K562 (cell line): ENCODE results near the gene PACSIN1.

Experiments used
- CREM ChIP-seq: IDR thresholded peaks from 2 replicates; pipeline ENCODE4 v1.6.1; 2014; ENCODE audit warnings: antibody characterized with exemption, low read depth
- ILK ChIP-seq: fragments of 450-650 bp; IDR thresholded peaks from 2 replicates; pipeline ENCODE4 v1.6.1; 2016; ENCODE audit warnings: missing genetic modification characterization, low read depth, mild to moderate bottlenecking, missing compliant biosample characterization, moderate library complexity, borderline replicate concordance
- NFIC ChIP-seq: fragments of 450-650 bp; IDR thresholded peaks from 2 replicates; pipeline ENCODE4 v1.6.1; 2017; ENCODE audit warnings: mild to moderate bottlenecking, inconsistent platforms
- RFX5 ChIP-seq: IDR thresholded peaks from 2 replicates; pipeline ENCODE4 v1.6.1; 2011; ENCODE audit warnings: low read depth, mild to moderate bottlenecking, improper control_type of control experiment, low read length
- SETDB1 ChIP-seq: IDR thresholded peaks from one replicate; pipeline ENCODE4 v1.6.1; 2012; ENCODE audit warnings: low read length, control low read depth, inconsistent platforms
- SP1 ChIP-seq: sonication (generic); formaldehyde crosslinking; IDR thresholded peaks from 2 replicates; pipeline ENCODE4 v1.8.1; 2022; ENCODE audit warnings: mild to moderate bottlenecking, missing genetic modification reagents
- YBX1 ChIP-seq: fragments of 450-650 bp; IDR thresholded peaks from 2 replicates; pipeline ENCODE4 v1.7.1; 2016; ENCODE audit warnings: mild to moderate bottlenecking
- TF ChIP-seq, protein P1 (sequence below), 3 experiments: IDR thresholded peaks in 2 of 3; conservative IDR thresholded peaks in 1 of 3; 2 replicates each; pipeline ENCODE4 v1.5.1; 2011 to 2012; ENCODE audit warnings: low read length in 3 of 3, mild to moderate bottlenecking in 3 of 3, control low read depth in 2 of 3, improper control_type of control experiment in 1 of 3, inconsistent platforms in 1 of 3, low read depth in 1 of 3, mixed read lengths in 1 of 3, moderate library complexity in 1 of 3; ENCODE audit not compliant: insufficient read depth in 2 of 3
- TF ChIP-seq, protein P2 (sequence below): fragments of 250-450 bp; sonication (Bioruptor Pico); IDR thresholded peaks from 2 replicates; pipeline ENCODE4 v1.9.0; 2021; ENCODE audit warnings: mild to moderate bottlenecking

DNA sequence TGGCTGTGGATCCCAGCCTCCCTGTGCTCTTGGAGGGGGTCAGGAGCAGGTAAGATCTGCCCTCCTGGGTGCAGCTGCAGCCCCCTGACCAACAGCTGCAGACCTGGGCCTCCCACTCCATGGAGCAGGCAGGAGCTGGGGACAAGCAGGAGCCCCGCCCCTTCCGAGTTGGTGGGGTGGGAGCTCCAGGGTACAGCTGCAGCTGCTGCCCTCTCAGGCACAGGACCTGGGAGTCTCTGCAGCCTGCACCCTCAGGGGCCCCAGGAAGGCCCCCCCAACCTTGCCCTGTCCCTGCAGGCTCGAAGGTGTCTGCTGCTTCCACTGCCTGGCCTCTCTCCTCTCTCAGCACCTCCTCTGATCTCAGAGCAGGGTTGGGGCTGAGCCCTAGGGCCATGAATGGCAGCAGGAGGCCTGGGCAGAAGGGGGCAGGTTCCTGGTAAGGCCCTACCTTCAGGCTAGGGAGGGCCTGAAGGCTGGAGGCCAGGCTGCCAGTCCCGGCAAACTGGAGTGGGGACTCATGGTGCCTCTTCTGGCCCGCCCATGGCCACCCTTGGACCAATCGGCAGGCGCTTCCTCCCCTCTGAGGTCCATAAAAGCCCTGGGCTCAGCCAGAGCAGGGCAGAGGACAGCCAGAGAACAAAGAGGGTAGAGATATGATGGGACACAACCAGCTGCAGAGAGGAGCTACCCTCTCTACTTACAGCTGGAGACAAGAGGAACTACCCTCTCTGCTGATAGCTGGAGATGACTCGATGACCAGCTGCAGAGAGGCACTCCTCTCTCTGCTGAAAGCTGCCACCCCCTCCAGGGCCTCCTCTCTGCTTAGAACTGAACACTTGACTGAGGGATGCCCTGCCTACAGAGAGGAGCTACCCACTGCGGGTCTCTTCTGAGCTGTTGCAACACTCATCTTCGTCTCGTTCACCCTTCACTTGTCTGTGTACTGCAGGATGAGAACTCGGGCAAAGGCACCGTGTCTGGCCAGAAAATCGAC is 7.8 kb upstream of the PACSIN1 start:
- no peak for TF ChIP-seq YBX1
- no peak for TF ChIP-seq SETDB1
- TF ChIP-seq NFIC = no peak
- no peak for TF ChIP-seq RFX5
- TF ChIP-seq CREM = no peak
- no peak for TF ChIP-seq SP1 (CRISPR knock-in tag)
- TF ChIP-seq, protein P1, sequence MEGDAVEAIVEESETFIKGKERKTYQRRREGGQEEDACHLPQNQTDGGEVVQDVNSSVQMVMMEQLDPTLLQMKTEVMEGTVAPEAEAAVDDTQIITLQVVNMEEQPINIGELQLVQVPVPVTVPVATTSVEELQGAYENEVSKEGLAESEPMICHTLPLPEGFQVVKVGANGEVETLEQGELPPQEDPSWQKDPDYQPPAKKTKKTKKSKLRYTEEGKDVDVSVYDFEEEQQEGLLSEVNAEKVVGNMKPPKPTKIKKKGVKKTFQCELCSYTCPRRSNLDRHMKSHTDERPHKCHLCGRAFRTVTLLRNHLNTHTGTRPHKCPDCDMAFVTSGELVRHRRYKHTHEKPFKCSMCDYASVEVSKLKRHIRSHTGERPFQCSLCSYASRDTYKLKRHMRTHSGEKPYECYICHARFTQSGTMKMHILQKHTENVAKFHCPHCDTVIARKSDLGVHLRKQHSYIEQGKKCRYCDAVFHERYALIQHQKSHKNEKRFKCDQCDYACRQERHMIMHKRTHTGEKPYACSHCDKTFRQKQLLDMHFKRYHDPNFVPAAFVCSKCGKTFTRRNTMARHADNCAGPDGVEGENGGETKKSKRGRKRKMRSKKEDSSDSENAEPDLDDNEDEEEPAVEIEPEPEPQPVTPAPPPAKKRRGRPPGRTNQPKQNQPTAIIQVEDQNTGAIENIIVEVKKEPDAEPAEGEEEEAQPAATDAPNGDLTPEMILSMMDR (IDR thresholded peaks at IDR 0.05 in 2 of 3, conservative IDR thresholded peaks at IDR 0.05 in 1 of 3; ENCODE audit: insufficient read depth in 2 of 3, low read depth in 1 of 3, low read length in 3 of 3) = no peak
- TF ChIP-seq, protein P2, sequence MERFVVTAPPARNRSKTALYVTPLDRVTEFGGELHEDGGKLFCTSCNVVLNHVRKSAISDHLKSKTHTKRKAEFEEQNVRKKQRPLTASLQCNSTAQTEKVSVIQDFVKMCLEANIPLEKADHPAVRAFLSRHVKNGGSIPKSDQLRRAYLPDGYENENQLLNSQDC (CRISPR knock-in tag) = no peak
- no peak for TF ChIP-seq ILK (tag)
